HepG2 (cell line): ENCODE data around the gene ALKBH5. TPM values are rescaled to one million over a fixed set of nuclear protein-coding genes. Genes with fewer than 3 reads are reported as not detected.

Experiments
- GFI1 ChIP-seq: sonication (generic); formaldehyde crosslinking; IDR thresholded peaks from 2 replicates; pipeline ENCODE4 v1.5.0; 2020; ENCODE audit warnings: missing genetic modification reagents, mild to moderate bottlenecking, borderline replicate concordance
- HMGXB3 ChIP-seq: sonication (generic); formaldehyde crosslinking; IDR thresholded peaks from 2 replicates; pipeline ENCODE4 v1.4.0; 2020; ENCODE audit warnings: missing genetic modification reagents, borderline replicate concordance
- KLF15 ChIP-seq: sonication (generic); formaldehyde crosslinking; IDR thresholded peaks from 2 replicates; pipeline ENCODE4 v1.8.1; 2023; ENCODE audit warnings: borderline replicate concordance, mild to moderate bottlenecking, inconsistent platforms, missing genetic modification reagents, mixed read lengths
- PCBP1 ChIP-seq: fragments of 200-400 bp; formaldehyde crosslinking; IDR thresholded peaks from 2 replicates; pipeline ENCODE4 v1.6.1; 2017; ENCODE audit warnings: mild to moderate bottlenecking, low read depth, low read length, borderline replicate concordance
- PHF21A ChIP-seq: sonication (generic); formaldehyde crosslinking; IDR thresholded peaks from 2 replicates; pipeline ENCODE4 v1.5.0; 2020; ENCODE audit warnings: mild to moderate bottlenecking, missing genetic modification reagents
- SRF ChIP-seq: IDR thresholded peaks from 2 replicates; pipeline ENCODE4 v1.6.1; 2011; ENCODE audit warnings: mild to moderate bottlenecking, low read depth, low read length, moderate library complexity
- ZNF18 ChIP-seq: sonication (generic); formaldehyde crosslinking; IDR thresholded peaks from 2 replicates; pipeline ENCODE4 v1.8.0; 2022; ENCODE audit warnings: mild to moderate bottlenecking, missing genetic modification reagents; ENCODE audit not compliant: insufficient replicate concordance
- ZSCAN9 ChIP-seq: IDR thresholded peaks from 2 replicates; pipeline ENCODE4 v1.6.1; 2016; ENCODE audit warnings: borderline replicate concordance
- polyA plus RNA-seq, 8 experiments: library from polyadenylated mRNA; depleted of rRNA in 3 of 8; stranded (reverse) in 7 of 8; unstranded in 1 of 8; fragments of >200 nt; fragmentation: Illumina TruSeq in 4 of 8; extraction: Trizol in 4 of 8; gene quantifications; 2 replicates each; pipeline versions ENCODE4 v1.2.1 to v1.2.3, GENCODE V29; 2011 to 2016; ENCODE audit warnings: low read depth in 4 of 8, missing spikeins in 1 of 8, mixed read lengths in 1 of 8; ENCODE audit not compliant: insufficient read depth in 1 of 8
- total RNA-seq, 5 experiments: library from RNA; depleted of rRNA; stranded (reverse); fragments of >200 nt; fragmentation: Illumina TruSeq; extraction: Trizol; gene quantifications; 2 replicates each; pipeline ENCODE4 v1.2.3, GENCODE V29; 2016; ENCODE audit warnings: low read depth in 1 of 5
- TF ChIP-seq, protein P1 (sequence below): sonication (generic); formaldehyde crosslinking; IDR thresholded peaks from 2 replicates; pipeline ENCODE4 v1.4.0; 2020; ENCODE audit warnings: missing genetic modification reagents
- TF ChIP-seq, protein P2 (sequence below): sonication (generic); formaldehyde crosslinking; IDR thresholded peaks from 2 replicates; pipeline ENCODE4 v1.5.1; 2020; ENCODE audit warnings: mild to moderate bottlenecking, missing genetic modification reagents
- TF ChIP-seq, protein P3 (sequence below): sonication (generic); formaldehyde crosslinking; IDR thresholded peaks from 2 replicates; pipeline ENCODE4 v1.4.0; 2020; ENCODE audit warnings: missing genetic modification reagents; ENCODE audit errors: not compliant biosample characterization

Gene ALKBH5
- total and polyA plus RNA-seq, 2 of the 13 experiments (the other 11 are each of a cell fraction or from before 2014, with no cell fraction given) = 68.9 to 76.9 TPM

DNA sequence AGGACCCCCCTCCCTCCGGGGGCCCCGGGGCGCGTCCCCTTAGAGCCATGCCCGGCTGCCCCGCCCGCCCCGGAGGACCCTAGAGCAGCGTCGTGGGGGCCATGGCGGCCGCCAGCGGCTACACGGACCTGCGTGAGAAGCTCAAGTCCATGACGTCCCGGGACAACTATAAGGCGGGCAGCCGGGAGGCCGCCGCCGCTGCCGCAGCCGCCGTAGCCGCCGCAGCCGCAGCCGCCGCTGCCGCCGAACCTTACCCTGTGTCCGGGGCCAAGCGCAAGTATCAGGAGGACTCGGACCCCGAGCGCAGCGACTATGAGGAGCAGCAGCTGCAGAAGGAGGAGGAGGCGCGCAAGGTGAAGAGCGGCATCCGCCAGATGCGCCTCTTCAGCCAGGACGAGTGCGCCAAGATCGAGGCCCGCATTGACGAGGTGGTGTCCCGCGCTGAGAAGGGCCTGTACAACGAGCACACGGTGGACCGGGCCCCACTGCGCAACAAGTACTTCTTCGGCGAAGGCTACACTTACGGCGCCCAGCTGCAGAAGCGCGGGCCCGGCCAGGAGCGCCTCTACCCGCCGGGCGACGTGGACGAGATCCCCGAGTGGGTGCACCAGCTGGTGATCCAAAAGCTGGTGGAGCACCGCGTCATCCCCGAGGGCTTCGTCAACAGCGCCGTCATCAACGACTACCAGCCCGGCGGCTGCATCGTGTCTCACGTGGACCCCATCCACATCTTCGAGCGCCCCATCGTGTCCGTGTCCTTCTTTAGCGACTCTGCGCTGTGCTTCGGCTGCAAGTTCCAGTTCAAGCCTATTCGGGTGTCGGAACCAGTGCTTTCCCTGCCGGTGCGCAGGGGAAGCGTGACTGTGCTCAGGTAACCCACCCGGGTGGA is 759 bp downstream of the ALKBH5 start (continued):
- TF ChIP-seq PCBP1 (no peak), SRF (no peak), PHF21A (CRISPR knock-in tag) (no peak), ZSCAN9 (CRISPR knock-in tag) (no peak), GFI1 (CRISPR knock-in tag) (no peak), KLF15 (no peak), ZNF18 (no peak), HMGXB3 (CRISPR knock-in tag) (no peak)
- TF ChIP-seq, protein P1, sequence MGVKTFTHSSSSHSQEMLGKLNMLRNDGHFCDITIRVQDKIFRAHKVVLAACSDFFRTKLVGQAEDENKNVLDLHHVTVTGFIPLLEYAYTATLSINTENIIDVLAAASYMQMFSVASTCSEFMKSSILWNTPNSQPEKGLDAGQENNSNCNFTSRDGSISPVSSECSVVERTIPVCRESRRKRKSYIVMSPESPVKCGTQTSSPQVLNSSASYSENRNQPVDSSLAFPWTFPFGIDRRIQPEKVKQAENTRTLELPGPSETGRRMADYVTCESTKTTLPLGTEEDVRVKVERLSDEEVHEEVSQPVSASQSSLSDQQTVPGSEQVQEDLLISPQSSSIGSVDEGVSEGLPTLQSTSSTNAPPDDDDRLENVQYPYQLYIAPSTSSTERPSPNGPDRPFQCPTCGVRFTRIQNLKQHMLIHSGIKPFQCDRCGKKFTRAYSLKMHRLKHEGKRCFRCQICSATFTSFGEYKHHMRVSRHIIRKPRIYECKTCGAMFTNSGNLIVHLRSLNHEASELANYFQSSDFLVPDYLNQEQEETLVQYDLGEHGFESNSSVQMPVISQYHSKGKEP (CRISPR knock-in tag) = no peak
- TF ChIP-seq, protein P2, sequence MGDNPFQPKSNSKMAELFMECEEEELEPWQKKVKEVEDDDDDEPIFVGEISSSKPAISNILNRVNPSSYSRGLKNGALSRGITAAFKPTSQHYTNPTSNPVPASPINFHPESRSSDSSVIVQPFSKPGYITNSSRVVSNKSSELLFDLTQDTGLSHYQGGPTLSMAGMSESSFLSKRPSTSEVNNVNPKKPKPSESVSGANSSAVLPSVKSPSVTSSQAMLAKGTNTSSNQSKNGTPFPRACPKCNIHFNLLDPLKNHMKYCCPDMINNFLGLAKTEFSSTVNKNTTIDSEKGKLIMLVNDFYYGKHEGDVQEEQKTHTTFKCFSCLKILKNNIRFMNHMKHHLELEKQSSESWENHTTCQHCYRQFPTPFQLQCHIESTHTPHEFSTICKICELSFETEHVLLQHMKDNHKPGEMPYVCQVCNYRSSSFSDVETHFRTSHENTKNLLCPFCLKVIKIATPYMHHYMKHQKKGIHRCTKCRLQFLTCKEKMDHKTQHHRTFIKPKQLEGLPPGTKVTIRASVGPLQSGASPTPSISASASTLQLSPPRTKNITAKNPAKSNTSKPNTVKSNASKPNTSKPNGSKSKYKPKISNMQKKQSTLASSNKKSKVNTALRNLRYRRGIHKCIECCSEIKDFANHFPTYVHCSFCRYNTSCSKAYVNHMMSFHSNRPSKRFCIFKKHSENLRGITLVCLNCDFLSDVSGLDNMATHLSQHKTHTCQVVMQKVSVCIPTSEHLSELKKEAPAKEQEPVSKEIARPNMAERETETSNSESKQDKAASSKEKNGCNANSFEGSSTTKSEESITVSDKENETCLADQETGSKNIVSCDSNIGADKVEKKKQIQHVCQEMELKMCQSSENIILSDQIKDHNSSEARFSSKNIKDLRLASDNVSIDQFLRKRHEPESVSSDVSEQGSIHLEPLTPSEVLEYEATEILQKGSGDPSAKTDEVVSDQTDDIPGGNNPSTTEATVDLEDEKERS (CRISPR knock-in tag) = peak; percentile 61
- TF ChIP-seq, protein P3, sequence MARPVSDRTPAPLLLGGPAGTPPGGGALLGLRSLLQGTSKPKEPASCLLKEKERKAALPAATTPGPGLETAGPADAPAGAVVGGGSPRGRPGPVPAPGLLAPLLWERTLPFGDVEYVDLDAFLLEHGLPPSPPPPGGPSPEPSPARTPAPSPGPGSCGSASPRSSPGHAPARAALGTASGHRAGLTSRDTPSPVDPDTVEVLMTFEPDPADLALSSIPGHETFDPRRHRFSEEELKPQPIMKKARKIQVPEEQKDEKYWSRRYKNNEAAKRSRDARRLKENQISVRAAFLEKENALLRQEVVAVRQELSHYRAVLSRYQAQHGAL (CRISPR knock-in tag) = no peak
